Lower leg skin (tissue), 4 donors: Measurements from ENCODE around the gene PTPRN2. TPM values are rescaled to one million over a fixed set of nuclear protein-coding genes. Genes with fewer than 3 reads are reported as not detected.

Source experiments
- DNase-seq, 2 donors: peaks; one replicate each; pipeline ENCODE4 v3.0.0-alpha.2; 2019; ENCODE audit warnings: low spot score in 2 of 2
- H3K4me3 ChIP-seq: fragments of 200-600 bp; sonication (generic); 2 replicates; pipeline ENCODE4 v1.5.1; 2017; ENCODE audit warnings: mild to moderate bottlenecking, low read depth; ENCODE audit not compliant: poor library complexity, severe bottlenecking
- POLR2A ChIP-seq, 2 donors: fragments of 450-650 bp; IDR thresholded peaks; one replicate each; pipeline ENCODE4 v1.6.1; 2016 to 2017; ENCODE audit warnings: antibody characterized with exemption in 2 of 2, mild to moderate bottlenecking in 1 of 2, moderate library complexity in 1 of 2
- WGBS, 2 donors: methylation state at CpG; one replicate each; pipeline ENCODE4 v1.1.5; 2018; 5-methylcytosine and 5-hydroxymethylcytosine counted together
- intact Hi-C: fragments of 100-400 bp; cut with DNase I; formaldehyde crosslinking; loops from one replicate; pipeline ENCODE4 v1.15.0; 2023; ENCODE audit warnings: low total_unique reads
- total RNA-seq, 4 donors: library from RNA; depleted of rRNA; stranded (reverse); fragments of >200 nt; gene quantifications; one replicate each; pipeline ENCODE4 v1.1.0, GENCODE V29; 2016
- TF ChIP-seq, protein P1 (sequence below), 3 donors: fragments of 450-650 bp; IDR thresholded peaks; one replicate each; pipeline ENCODE4 v1.5.1; 2016; ENCODE audit warnings: antibody characterized with exemption in 3 of 3, mild to moderate bottlenecking in 3 of 3, moderate library complexity in 2 of 3

PTPRN2 gene
- total RNA-seq, 4 donors from 2014 or later: 0.11 to 1.6 (median 0.92) TPM

DNA sequence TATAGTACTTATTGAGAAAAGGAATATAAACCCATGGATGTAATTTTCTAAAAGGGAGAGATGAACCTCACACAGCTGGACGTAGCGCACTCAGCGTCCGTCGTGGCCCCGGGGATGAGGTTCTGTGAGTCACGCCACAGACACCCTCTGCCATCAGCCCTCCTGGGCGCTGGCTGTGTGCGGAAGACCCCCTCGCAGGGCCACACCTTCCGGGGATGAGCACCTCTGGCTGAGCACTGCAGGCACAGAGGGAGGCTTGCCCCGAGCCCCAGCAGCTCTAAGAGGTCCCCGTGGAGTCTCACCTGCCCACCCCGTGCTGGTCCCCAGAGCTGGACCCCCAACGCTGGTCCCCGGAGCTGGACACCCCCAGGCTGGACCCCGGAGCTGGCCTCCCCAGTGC is 215.8 kb downstream of the PTPRN2 start:
- intact Hi-C loops: no loop called here
- H3K4me3 ChIP-seq: no peak overlapping the region
- DNase-seq: no peak
- TF ChIP-seq POLR2A (IDR thresholded peaks at IDR 0.05): no peak
- TF ChIP-seq, protein P1, sequence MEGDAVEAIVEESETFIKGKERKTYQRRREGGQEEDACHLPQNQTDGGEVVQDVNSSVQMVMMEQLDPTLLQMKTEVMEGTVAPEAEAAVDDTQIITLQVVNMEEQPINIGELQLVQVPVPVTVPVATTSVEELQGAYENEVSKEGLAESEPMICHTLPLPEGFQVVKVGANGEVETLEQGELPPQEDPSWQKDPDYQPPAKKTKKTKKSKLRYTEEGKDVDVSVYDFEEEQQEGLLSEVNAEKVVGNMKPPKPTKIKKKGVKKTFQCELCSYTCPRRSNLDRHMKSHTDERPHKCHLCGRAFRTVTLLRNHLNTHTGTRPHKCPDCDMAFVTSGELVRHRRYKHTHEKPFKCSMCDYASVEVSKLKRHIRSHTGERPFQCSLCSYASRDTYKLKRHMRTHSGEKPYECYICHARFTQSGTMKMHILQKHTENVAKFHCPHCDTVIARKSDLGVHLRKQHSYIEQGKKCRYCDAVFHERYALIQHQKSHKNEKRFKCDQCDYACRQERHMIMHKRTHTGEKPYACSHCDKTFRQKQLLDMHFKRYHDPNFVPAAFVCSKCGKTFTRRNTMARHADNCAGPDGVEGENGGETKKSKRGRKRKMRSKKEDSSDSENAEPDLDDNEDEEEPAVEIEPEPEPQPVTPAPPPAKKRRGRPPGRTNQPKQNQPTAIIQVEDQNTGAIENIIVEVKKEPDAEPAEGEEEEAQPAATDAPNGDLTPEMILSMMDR (IDR thresholded peaks at IDR 0.05): no peak
- 79 to 82% methylated on average over 11 to 17 of the region's 17 CpGs for WGBS, 2 donors

DNA sequence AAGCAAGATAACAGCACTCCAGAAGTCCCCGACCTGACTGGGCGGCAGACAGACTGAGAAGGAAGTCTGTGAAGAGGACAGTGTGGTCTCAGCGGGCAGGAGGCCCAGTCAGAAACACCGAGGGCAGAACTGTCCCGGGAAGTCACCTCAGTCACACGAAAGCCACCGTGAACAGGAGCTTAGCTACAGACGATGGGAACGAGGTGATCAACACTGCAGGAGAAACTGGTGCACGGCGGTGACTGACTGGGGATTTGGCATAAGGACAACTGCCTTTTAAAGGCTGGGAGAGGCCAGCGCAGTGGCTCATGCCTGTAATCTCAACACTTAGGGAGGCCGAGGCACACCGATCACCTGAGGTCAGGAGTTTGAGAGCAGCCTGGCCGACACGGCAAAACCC is 217.8 kb downstream of the PTPRN2 start:
- no peak for DNase-seq
- H3K4me3 ChIP-seq: no peak overlapping the region
- no peak for TF ChIP-seq POLR2A (IDR thresholded peaks at IDR 0.05)
- TF ChIP-seq, protein P1 (IDR thresholded peaks at IDR 0.05): no peak
- WGBS, 2 donors: 90 to 91% methylated on average over 16 of the region's 16 CpGs
- intact Hi-C loops: no loop called here

DNA sequence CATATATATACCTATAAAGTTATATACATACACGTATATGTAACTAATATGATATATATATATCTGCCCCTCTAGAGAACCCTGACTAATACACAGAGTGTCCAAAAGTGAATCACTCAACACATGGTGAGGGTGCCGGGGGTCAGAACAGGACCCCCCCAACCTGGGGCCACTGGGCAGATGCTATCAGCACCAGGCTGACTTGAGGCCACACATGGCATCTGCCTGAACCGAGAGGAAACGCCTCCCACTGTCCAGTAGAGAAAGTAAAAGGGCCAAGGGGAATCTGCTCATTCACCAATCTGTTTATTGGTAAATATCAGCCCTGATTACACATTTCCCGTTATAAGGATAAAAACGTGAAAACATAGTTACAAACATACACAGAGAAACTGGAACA is 218.3 kb downstream of the PTPRN2 start:
- intact Hi-C loops: no loop called here
- 82 to 88% methylated on average over 6 of the region's 6 CpGs for WGBS, 2 donors

DNA sequence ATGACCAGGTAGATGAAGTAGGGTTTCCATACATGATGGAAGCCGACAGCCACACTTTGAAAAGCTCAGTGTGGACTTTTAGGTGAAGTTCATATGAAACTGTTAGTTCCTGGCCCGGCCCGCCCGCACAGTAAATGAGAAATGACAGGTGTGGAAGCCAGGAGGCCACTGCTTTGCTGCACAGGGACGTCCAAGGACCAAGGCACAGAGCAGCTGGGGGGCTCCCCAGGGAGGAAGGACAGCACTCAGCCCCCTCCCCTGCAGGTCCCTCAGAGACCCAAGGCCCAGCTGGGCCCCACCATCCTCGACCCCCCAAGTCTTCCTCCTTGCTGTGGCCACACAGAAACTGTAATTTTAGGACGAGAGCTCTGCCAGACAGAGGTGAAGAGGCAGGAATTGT is 219.2 kb downstream of the PTPRN2 start:
- no peak overlapping the region for H3K4me3 ChIP-seq
- TF ChIP-seq POLR2A (IDR thresholded peaks at IDR 0.05): no peak
- TF ChIP-seq, protein P1 (IDR thresholded peaks at IDR 0.05): no peak
- no peak for DNase-seq
- intact Hi-C loops: no loop called here
- 62 to 70% methylated on average over 7 of the region's 7 CpGs for WGBS, 2 donors

More for the DNA sequence above, 218.3 kb downstream of the PTPRN2 start:
- H3K4me3 ChIP-seq: no peak overlapping the region
- TF ChIP-seq, protein P1 (IDR thresholded peaks at IDR 0.05): no peak
- no peak for TF ChIP-seq POLR2A (IDR thresholded peaks at IDR 0.05)
- DNase-seq: no peak

DNA sequence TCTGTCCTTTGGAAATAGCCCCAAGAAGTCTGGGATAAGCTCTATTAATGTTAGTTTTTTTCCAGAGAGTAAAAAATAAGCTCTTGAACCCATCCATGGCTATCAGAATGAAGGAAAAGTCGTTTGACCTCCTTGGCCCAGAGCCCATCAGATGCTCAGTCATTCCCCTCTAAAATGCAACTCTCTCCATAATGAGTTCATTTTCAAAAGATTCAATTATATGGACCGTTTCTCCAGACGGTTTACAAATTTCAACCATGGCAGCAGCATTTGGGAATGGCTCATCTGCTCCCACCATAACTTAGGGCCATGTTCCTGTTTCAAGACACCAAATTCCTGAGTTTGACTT is 220.0 kb downstream of the PTPRN2 start:
- intact Hi-C loops: no loop called here
- no peak for DNase-seq
- TF ChIP-seq, protein P1 (IDR thresholded peaks at IDR 0.05): no peak
- no peak for TF ChIP-seq POLR2A (IDR thresholded peaks at IDR 0.05)
- H3K4me3 ChIP-seq: no peak overlapping the region
- 48 to 55% methylated on average over 3 of the region's 3 CpGs for WGBS, 2 donors

DNA sequence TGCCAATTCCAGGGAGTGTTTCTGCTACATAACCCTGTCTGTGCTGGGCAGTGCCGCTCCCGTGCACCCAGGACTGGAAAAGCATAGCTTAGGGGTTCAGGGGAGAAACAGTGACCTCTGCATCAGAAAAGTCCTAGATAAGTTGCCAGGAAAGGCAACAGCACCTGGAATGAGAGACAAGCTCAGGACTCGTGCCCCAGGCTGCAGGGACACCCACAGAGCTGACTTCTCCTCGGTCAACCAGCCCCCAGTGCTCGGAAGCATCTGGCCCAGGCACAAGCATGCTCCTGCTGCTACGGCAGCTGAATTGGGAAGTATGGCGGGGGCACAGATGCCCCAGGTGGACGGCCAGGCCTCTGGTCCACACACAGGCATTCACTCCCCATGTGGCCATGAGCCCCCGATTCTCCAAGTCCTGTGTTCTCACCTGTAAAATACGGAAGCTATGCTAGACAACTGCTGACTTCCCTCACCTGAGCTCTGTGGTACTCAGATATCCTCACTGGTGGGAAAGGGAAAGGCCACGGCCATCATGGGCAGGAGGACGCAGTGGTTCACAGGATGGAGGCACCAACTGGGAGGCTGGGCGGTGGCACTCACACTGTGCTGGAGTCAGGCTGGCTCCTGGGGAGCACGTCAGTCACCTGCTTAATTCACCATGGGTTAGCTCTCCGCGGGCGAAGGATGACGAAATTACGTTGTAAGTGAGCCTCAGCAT is 220.5 kb downstream of the PTPRN2 start:
- H3K4me3 ChIP-seq: no peak overlapping the region
- no peak for TF ChIP-seq POLR2A (IDR thresholded peaks at IDR 0.05)
- TF ChIP-seq, protein P1 (IDR thresholded peaks at IDR 0.05): no peak
- WGBS, 2 donors: 83% methylated on average over 19 of the region's 19 CpGs
- intact Hi-C loops: no loop called here
- DNase-seq: no peak
